Esophagus mucosa (tissue), 1 donor: Measurements from ENCODE around the gene ANO6. TPM values are rescaled to one million over a fixed set of nuclear protein-coding genes. Genes with fewer than 3 reads are reported as not detected.

Experiments
- ATAC-seq: fragments of 200-7000 bp; cut with Tn5 transposase; one replicate; pipeline ENCODE4 v1.9.1; 2020
- total RNA-seq: library from RNA; stranded (reverse); gene quantifications from one replicate; pipeline ENCODE4 v1.2.4, GENCODE V29; 2023
- donor health status: DM: yes; HTN: yes; CAD: no.

Gene ANO6
- total RNA-seq, 1 donor from 2014 or later, result 13.2 TPM

GRCh38 chr12:45284096-45284901, 68.4 kb downstream of the ANO6 start:
- no peak for ATAC-seq

GRCh38 chr12:45285717-45286116, 69.8 kb downstream of the ANO6 start:
- ATAC-seq, result no peak

GRCh38 chr12:45286621-45287020, 70.7 kb downstream of the ANO6 start:
- no peak for ATAC-seq

- ATAC-seq, result no peak
Observed at GRCh38 chr12:45289245-45290215, 73.6 kb downstream of the ANO6 start.

- ATAC-seq, result peak; percentile 57
Observed at GRCh38 chr12:45290216-45290605, 74.3 kb downstream of the ANO6 start.

GRCh38 chr12:45291518-45291917, 75.6 kb downstream of the ANO6 start:
- no peak for ATAC-seq

- ATAC-seq, result no peak
Observed at GRCh38 chr12:45292486-45293195, 76.7 kb downstream of the ANO6 start.

- peak; percentile 39 for ATAC-seq
Observed at GRCh38 chr12:45294906-45295305, 79.0 kb downstream of the ANO6 start.

GRCh38 chr12:45296046-45296586, 80.2 kb downstream of the ANO6 start:
- no peak for ATAC-seq

GRCh38 chr12:45298047-45298446, 82.2 kb downstream of the ANO6 start:
- no peak for ATAC-seq

GRCh38 chr12:45298721-45299692, 83.1 kb downstream of the ANO6 start:
- peak; percentile 95 for ATAC-seq

- no peak for ATAC-seq
Observed at GRCh38 chr12:45302621-45303369, 86.9 kb downstream of the ANO6 start.

- ATAC-seq, result no peak
Observed at GRCh38 chr12:45303945-45304344, 88.0 kb downstream of the ANO6 start.

GRCh38 chr12:45304514-45305178, 88.8 kb downstream of the ANO6 start:
- no peak for ATAC-seq

- ATAC-seq, result no peak
Observed at GRCh38 chr12:45305907-45306306, 90.0 kb downstream of the ANO6 start.

- no peak for ATAC-seq
Observed at GRCh38 chr12:45309836-45310626, 94.1 kb downstream of the ANO6 start.

- no peak for ATAC-seq
Observed at GRCh38 chr12:45310627-45310968, 94.7 kb downstream of the ANO6 start.

GRCh38 chr12:45312012-45312411, 96.1 kb downstream of the ANO6 start:
- ATAC-seq, result no peak

- no peak for ATAC-seq
Observed at GRCh38 chr12:45314770-45315169, 98.9 kb downstream of the ANO6 start.
